ENCODE data around the gene CYP26B1.

DNA sequence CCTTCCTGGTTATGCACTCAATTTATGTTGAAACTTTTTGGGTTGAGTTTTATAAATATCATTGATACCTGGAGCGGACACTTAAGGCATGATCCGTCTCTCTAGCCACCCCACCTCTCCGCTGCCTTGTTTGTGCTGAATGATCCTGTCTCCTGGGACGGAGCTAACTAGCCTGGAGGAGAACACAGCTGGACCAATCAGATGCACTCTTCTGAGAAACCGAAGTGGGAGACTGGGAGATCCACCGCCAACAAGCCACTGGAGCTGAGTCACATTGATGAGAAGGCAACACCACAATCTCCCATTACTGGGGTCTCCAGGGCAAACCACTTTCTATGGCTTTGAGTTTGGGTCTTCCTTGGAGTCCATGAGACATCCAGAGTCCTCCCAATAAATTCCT lies 29.3 kb downstream of the CYP26B1 start:
- TF ChIP-seq, protein P1, sequence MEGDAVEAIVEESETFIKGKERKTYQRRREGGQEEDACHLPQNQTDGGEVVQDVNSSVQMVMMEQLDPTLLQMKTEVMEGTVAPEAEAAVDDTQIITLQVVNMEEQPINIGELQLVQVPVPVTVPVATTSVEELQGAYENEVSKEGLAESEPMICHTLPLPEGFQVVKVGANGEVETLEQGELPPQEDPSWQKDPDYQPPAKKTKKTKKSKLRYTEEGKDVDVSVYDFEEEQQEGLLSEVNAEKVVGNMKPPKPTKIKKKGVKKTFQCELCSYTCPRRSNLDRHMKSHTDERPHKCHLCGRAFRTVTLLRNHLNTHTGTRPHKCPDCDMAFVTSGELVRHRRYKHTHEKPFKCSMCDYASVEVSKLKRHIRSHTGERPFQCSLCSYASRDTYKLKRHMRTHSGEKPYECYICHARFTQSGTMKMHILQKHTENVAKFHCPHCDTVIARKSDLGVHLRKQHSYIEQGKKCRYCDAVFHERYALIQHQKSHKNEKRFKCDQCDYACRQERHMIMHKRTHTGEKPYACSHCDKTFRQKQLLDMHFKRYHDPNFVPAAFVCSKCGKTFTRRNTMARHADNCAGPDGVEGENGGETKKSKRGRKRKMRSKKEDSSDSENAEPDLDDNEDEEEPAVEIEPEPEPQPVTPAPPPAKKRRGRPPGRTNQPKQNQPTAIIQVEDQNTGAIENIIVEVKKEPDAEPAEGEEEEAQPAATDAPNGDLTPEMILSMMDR (IDR thresholded peaks at IDR 0.05): no peak
- TF ChIP-seq POLR2AphosphoS5 (IDR thresholded peaks at IDR 0.05): no peak

Measured in prostate gland (tissue), 2 donors.